GM19372 (cell line): ENCODE measurements around the gene GGTA1.
A peak's percentile ranks its signal among the peaks of the same experiment; 100 is the strongest.

Experiments
- ATAC-seq: cut with Tn5 transposase; IDR thresholded peaks from one replicate; pipeline ENCODE4 v1.9.1; 2021; ENCODE audit warnings: mild to moderate bottlenecking, low read depth, moderate library complexity; ENCODE audit not compliant: unreplicated experiment

Gene GGTA1

GRCh38 chr9:121503444-121503843, 3.8 kb upstream of the GGTA1 start:
- ATAC-seq: no peak

- ATAC-seq: no peak
These were observed 478 bp upstream of the GGTA1 start for GRCh38 chr9:121500165-121500478.

GRCh38 chr9:121499177-121499426, 542 bp downstream of the GGTA1 start:
- ATAC-seq: no peak

- no peak for ATAC-seq
These were observed 1.0 kb downstream of the GGTA1 start for GRCh38 chr9:121498487-121499176.

GRCh38 chr9:121498150-121498486, 1.5 kb downstream of the GGTA1 start:
- ATAC-seq: peak; percentile 70

GRCh38 chr9:121495976-121496375, 3.7 kb downstream of the GGTA1 start:
- ATAC-seq: no peak

GRCh38 chr9:121494192-121494591, 5.5 kb downstream of the GGTA1 start:
- ATAC-seq: no peak

- ATAC-seq: no peak
These were observed 8.5 kb downstream of the GGTA1 start for GRCh38 chr9:121491111-121491510.

GRCh38 chr9:121489344-121489743, 10.3 kb downstream of the GGTA1 start:
- no peak for ATAC-seq

GRCh38 chr9:121486043-121486442, 13.6 kb downstream of the GGTA1 start:
- no peak for ATAC-seq

GRCh38 chr9:121485623-121486022, 14.0 kb downstream of the GGTA1 start:
- ATAC-seq: no peak

GRCh38 chr9:121484651-121485446, 14.8 kb downstream of the GGTA1 start:
- ATAC-seq: no peak

GRCh38 chr9:121483473-121484031, 16.1 kb downstream of the GGTA1 start:
- no peak for ATAC-seq

- ATAC-seq: no peak
These were observed 16.6 kb downstream of the GGTA1 start for GRCh38 chr9:121483049-121483448.

GRCh38 chr9:121478816-121479676, 20.6 kb downstream of the GGTA1 start:
- no peak for ATAC-seq

- no peak for ATAC-seq
These were observed 23.5 kb downstream of the GGTA1 start for GRCh38 chr9:121476156-121476555.

GRCh38 chr9:121474231-121474947, 25.3 kb downstream of the GGTA1 start:
- ATAC-seq: no peak

GRCh38 chr9:121473229-121473628, 26.4 kb downstream of the GGTA1 start:
- no peak for ATAC-seq

GRCh38 chr9:121472446-121472845, 27.2 kb downstream of the GGTA1 start:
- ATAC-seq: no peak

- ATAC-seq: no peak
These were observed 33.5 kb downstream of the GGTA1 start for GRCh38 chr9:121466142-121466541.

- no peak for ATAC-seq
These were observed 34.7 kb downstream of the GGTA1 start for GRCh38 chr9:121464968-121465367.
